ENCODE data around the gene TEPSIN. TPM values are rescaled to one million over a fixed set of nuclear protein-coding genes. Genes with fewer than 3 reads are reported as not detected.
A peak's percentile ranks its signal among the peaks of the same experiment; 100 is the strongest.

TEPSIN gene
- total and polyA plus RNA-seq, 2 of the 13 experiments (the other 11 are each of a cell fraction or from before 2014, with no cell fraction given) = 16.1 to 18.8 TPM

- 0 out of 2 replicates have a peak, but pooled peaks have one; percentile 15 for TF ChIP-seq TERF1 (CRISPR knock-in tag; IDR thresholded peaks at IDR 0.05)
- TF ChIP-seq ZNF331 (CRISPR knock-in tag; IDR thresholded peaks at IDR 0.05) = peak; percentile 7; the same call in 1 of the 2 replicates
- TF ChIP-seq ZFP1 (CRISPR knock-in tag; IDR thresholded peaks at IDR 0.05) = 0 out of 2 replicates have a peak, but pooled peaks have one; percentile 5
- peak; percentile 3; the same call in 1 of the 2 replicates for TF ChIP-seq ZMAT3 (CRISPR knock-in tag; conservative IDR thresholded peaks at IDR 0.05)
- no peak for TF ChIP-seq ATRX (CRISPR knock-in tag; IDR thresholded peaks at IDR 0.05; ENCODE audit: borderline replicate concordance)
- TF ChIP-seq WIZ (CRISPR knock-in tag; IDR thresholded peaks at IDR 0.05) = no peak
- 0 out of 2 replicates have a peak, but pooled peaks have one; percentile 23 for TF ChIP-seq ZHX1 (CRISPR knock-in tag; IDR thresholded peaks at IDR 0.05; ENCODE audit: low read depth)
These were observed 15.1 kb downstream of the TEPSIN start (continued) for GRCh38 chr17:81223762-81224130.
